Neural progenitor cell (in vitro differentiated cells): ENCODE data around the gene ZNF284. TPM values are rescaled to one million over a fixed set of nuclear protein-coding genes. Genes with fewer than 3 reads are reported as not detected.
A peak's percentile ranks its signal among the peaks of the same experiment; 100 is the strongest.

Experiments
- DNase-seq: peaks from one replicate; pipeline ENCODE4 v3.0.0-alpha.2; 2016; ENCODE audit warnings: low spot score
- H2AFZ ChIP-seq: fragments of 200-600 bp; sonication (generic); replicated peaks from 2 replicates; pipeline ENCODE4 v1.6.1; 2016; ENCODE audit warnings: antibody characterized with exemption
- H3F3A ChIP-seq: fragments of 200-600 bp; sonication (generic); 2 replicates; pipeline ENCODE4 v1.6.1; 2016; ENCODE audit warnings: antibody characterized with exemption, low read depth
- H3K27ac ChIP-seq: fragments of 200-600 bp; sonication (generic); 2 replicates; pipeline ENCODE4 v1.5.1; 2016; ENCODE audit warnings: mild to moderate bottlenecking
- H3K27me3 ChIP-seq: fragments of 200-600 bp; sonication (generic); 2 replicates; pipeline ENCODE4 v1.6.1; 2016; ENCODE audit warnings: mild to moderate bottlenecking, moderate library complexity
- H3K36me3 ChIP-seq: fragments of 200-600 bp; sonication (generic); 2 replicates; pipeline ENCODE4 v1.5.1; 2016
- H3K4me1 ChIP-seq: fragments of 200-600 bp; sonication (generic); 2 replicates; pipeline ENCODE4 v1.6.1; 2016; ENCODE audit warnings: mixed run types
- H3K4me2 ChIP-seq: fragments of 200-600 bp; sonication (generic); 2 replicates; pipeline ENCODE4 v1.6.1; 2016
- H3K4me3 ChIP-seq: fragments of 200-600 bp; sonication (generic); 2 replicates; pipeline ENCODE4 v1.5.1; 2016
- H3K79me2 ChIP-seq: fragments of 200-600 bp; sonication (generic); 2 replicates; pipeline ENCODE4 v1.6.1; 2016; ENCODE audit warnings: low read depth
- H3K9ac ChIP-seq: fragments of 200-600 bp; sonication (generic); 2 replicates; pipeline ENCODE4 v1.6.1; 2016
- H3K9me3 ChIP-seq: fragments of 200-600 bp; sonication (generic); 2 replicates; pipeline ENCODE4 v1.5.1; 2016; ENCODE audit warnings: low read depth
- H4K20me1 ChIP-seq: fragments of 200-600 bp; sonication (generic); 2 replicates; pipeline ENCODE4 v1.6.1; 2016; ENCODE audit warnings: low read depth
- H3K27ac Mint-ChIP-seq: 3 replicates; pipeline ENCODE4 v1.8.0; 2021; ENCODE audit warnings: mixed read lengths
- H3K27me3 Mint-ChIP-seq: 2 replicates; pipeline ENCODE4 v1.8.0; 2022; ENCODE audit warnings: low read depth, mild to moderate bottlenecking, inconsistent platforms, moderate library complexity, mixed read lengths; ENCODE audit not compliant: insufficient read depth
- H3K36me3 Mint-ChIP-seq: 3 replicates; pipeline ENCODE4 v1.8.0; 2021; ENCODE audit warnings: mixed read lengths
- H3K4me1 Mint-ChIP-seq: 3 replicates; pipeline ENCODE4 v1.8.0; 2021; ENCODE audit warnings: mixed read lengths
- H3K4me3 Mint-ChIP-seq: 3 replicates; pipeline ENCODE4 v1.8.0; 2021; ENCODE audit warnings: mild to moderate bottlenecking, moderate library complexity, mixed read lengths
- H3K9me3 Mint-ChIP-seq: 3 replicates; pipeline ENCODE4 v1.8.0; 2020; ENCODE audit warnings: mixed read lengths
- CTCF ChIP-seq: fragments of 200-600 bp; sonication (generic); IDR thresholded peaks from 2 replicates; pipeline ENCODE4 v1.5.1; 2017; ENCODE audit warnings: antibody characterized with exemption, mild to moderate bottlenecking
- EZH2 ChIP-seq: fragments of 200-600 bp; sonication (generic); IDR thresholded peaks from 2 replicates; pipeline ENCODE4 v1.6.1; 2017; ENCODE audit warnings: antibody characterized with exemption, mild to moderate bottlenecking, moderate library complexity
- EZH2phosphoT487 ChIP-seq: fragments of 200-600 bp; sonication (generic); IDR thresholded peaks from 2 replicates; pipeline ENCODE4 v1.6.1; 2017; ENCODE audit warnings: antibody characterized with exemption
- total RNA-seq: library from RNA; depleted of rRNA; stranded (reverse); fragments of >200 nt; gene quantifications from 2 replicates; pipeline ENCODE4 v1.2.3, GENCODE V29; 2015; ENCODE audit warnings: low replicate concordance

ZNF284 gene
- 4.0 and 5.6 TPM in 2 replicates for total RNA-seq

GRCh38 chr19:44071824-44072542, at the start of gene ZNF284:
ZNF284 (plus strand) TSS chr19:44072159; CDS start chr19:44076390, 4,231 bp downstream.
- DNase-seq: peak; percentile 93
- Mint-ChIP-seq H3K9me3 (peaks cover 27% of the 10 kb centered on the region), H3K27me3 (peaks cover 9% of the 10 kb centered on the region), H3K27ac (peak within 1 kb of the TSS; percentile 8), H3K4me3 (peak within 1 kb of the TSS; percentile 94), H3K36me3 (peaks cover 24% of the 10 kb centered on the region), H3K4me1 (peaks cover 16% of the 10 kb centered on the region)
- Histone ChIP-seq H3K27ac (no peak within 1 kb of the TSS), H3K9me3 (no peaks in the 10 kb centered on the region), H3K4me2 (peak within 1 kb of the TSS; percentile 83), H3K79me2 (no peaks in the 10 kb centered on the region), H3K36me3 (peaks cover 12% of the 10 kb centered on the region), H3K4me1 (peaks cover 8% of the 10 kb centered on the region), H3K9ac (no peak within 1 kb of the TSS), H4K20me1 (no peaks in the 10 kb centered on the region), H3K27me3 (peaks cover 9% of the 10 kb centered on the region), H2AFZ (peak within 1 kb of the TSS; percentile 97), H3F3A (no peaks in the 10 kb centered on the region), H3K4me3 (peak within 1 kb of the TSS; percentile 68)
- no peak for TF ChIP-seq CTCF
- TF ChIP-seq EZH2phosphoT487: no peak
- no peak for TF ChIP-seq EZH2

- no peaks in the 10 kb centered on the region for H3K9me3 ChIP-seq
- TF ChIP-seq EZH2phosphoT487: no peak
- no peak for TF ChIP-seq EZH2
- TF ChIP-seq CTCF: no peak
- peak overlapping the region; percentile 86 for H3K4me2 ChIP-seq
- H3K79me2 ChIP-seq: peaks cover 8% of the 10 kb centered on the region
- peaks cover 21% of the 10 kb centered on the region for H3K36me3 ChIP-seq
- H3K9ac ChIP-seq: no peak overlapping the region
- DNase-seq: no peak
- Mint-ChIP-seq H3K4me3 (peak overlapping the region; percentile 99), H3K27me3 (no peaks in the 10 kb centered on the region), H3K27ac (peak overlapping the region; percentile 80), H3K4me1 (peaks cover 10% of the 10 kb centered on the region), H3K36me3 (peaks cover 27% of the 10 kb centered on the region), H3K9me3 (peaks cover 10% of the 10 kb centered on the region)
- no peaks in the 10 kb centered on the region for H4K20me1 ChIP-seq
- H3K27me3 ChIP-seq: peaks cover 26% of the 10 kb centered on the region
- H2AFZ ChIP-seq: peak overlapping the region; percentile 100
- H3K27ac ChIP-seq: no peak overlapping the region
- no peaks in the 10 kb centered on the region for H3F3A ChIP-seq
- peaks cover 6% of the 10 kb centered on the region for H3K4me1 ChIP-seq
- peak overlapping the region; percentile 71 for H3K4me3 ChIP-seq
These were observed 47.1 kb upstream of the ZNF284 start for GRCh38 chr19:44024900-44025216.

- H3K4me1 ChIP-seq: peaks cover 6% of the 10 kb centered on the region
- H3K4me2 ChIP-seq: peak within 1 kb of the TSS; percentile 86
- no peaks in the 10 kb centered on the region for H3F3A ChIP-seq
- no peaks in the 10 kb centered on the region for H3K27me3 Mint-ChIP-seq
- peaks cover 33% of the 10 kb centered on the region for H3K36me3 Mint-ChIP-seq
- peak; percentile 83 for DNase-seq
- H2AFZ ChIP-seq: peak within 1 kb of the TSS; percentile 100
- peaks cover 15% of the 10 kb centered on the region for H3K9me3 Mint-ChIP-seq
- peaks cover 10% of the 10 kb centered on the region for H3K4me1 Mint-ChIP-seq
- peaks cover 22% of the 10 kb centered on the region for H3K27me3 ChIP-seq
- H4K20me1 ChIP-seq: no peaks in the 10 kb centered on the region
- peaks cover 26% of the 10 kb centered on the region for H3K36me3 ChIP-seq
- peak within 1 kb of the TSS; percentile 71 for H3K4me3 ChIP-seq
- peak within 1 kb of the TSS; percentile 44 for H3K9ac ChIP-seq
- peak within 1 kb of the TSS; percentile 80 for H3K27ac Mint-ChIP-seq
- no peaks in the 10 kb centered on the region for H3K9me3 ChIP-seq
- H3K27ac ChIP-seq: no peak within 1 kb of the TSS
- TF ChIP-seq EZH2phosphoT487: no peak
- no peak for TF ChIP-seq CTCF
- no peak for TF ChIP-seq EZH2
- H3K79me2 ChIP-seq: peaks cover 8% of the 10 kb centered on the region
- peak within 1 kb of the TSS; percentile 99 for H3K4me3 Mint-ChIP-seq
These were observed 46.6 kb upstream of the ZNF284 start, which contains the start of gene ZNF222 for GRCh38 chr19:44025217-44025936. ZNF222 (plus strand) TSS chr19:44025379; CDS start chr19:44025437, 58 bp downstream.
